Immature natural killer cell (primary cell): ENCODE data around the gene EPHB2. TPM values are rescaled to one million over a fixed set of nuclear protein-coding genes. Genes with fewer than 3 reads are reported as not detected.
"Not testable (repeated sequence)": the region's sequence is repeated elsewhere in the genome, so short reads cannot be mapped to it uniquely, and the experiment has no call there.

Experiments used
- DNase-seq, 3 donors: peaks; one replicate each; pipeline ENCODE4 v3.0.0; 2022; ENCODE audit warnings: mixed read lengths in 1 of 3
- H3K27ac Mint-ChIP-seq, 6 donors: one replicate each; pipeline ENCODE4 v1.8.0; 2020; ENCODE audit warnings: mixed read lengths in 6 of 6, mild to moderate bottlenecking in 5 of 6, inconsistent platforms in 4 of 6, moderate library complexity in 3 of 6
- H3K27me3 Mint-ChIP-seq, 3 donors: one replicate each; pipeline ENCODE4 v1.8.0; 2020 to 2021; ENCODE audit warnings: low read depth in 3 of 3, mild to moderate bottlenecking in 3 of 3, mixed read lengths in 3 of 3, moderate library complexity in 3 of 3, inconsistent platforms in 1 of 3
- H3K36me3 Mint-ChIP-seq, 3 donors: one replicate each; pipeline ENCODE4 v1.8.0; 2020; ENCODE audit warnings: mixed read lengths in 3 of 3, inconsistent platforms in 2 of 3, mild to moderate bottlenecking in 2 of 3
- H3K4me1 Mint-ChIP-seq, 2 donors: one replicate each; pipeline ENCODE4 v1.8.0; 2020; ENCODE audit warnings: inconsistent platforms in 2 of 2, mild to moderate bottlenecking in 2 of 2, mixed read lengths in 2 of 2, moderate library complexity in 1 of 2
- H3K4me3 Mint-ChIP-seq, 5 donors: one replicate each; pipeline ENCODE4 v1.8.0; 2020; ENCODE audit warnings: mild to moderate bottlenecking in 5 of 5, mixed read lengths in 5 of 5, inconsistent platforms in 3 of 5, moderate library complexity in 3 of 5
- H3K9me3 Mint-ChIP-seq, 6 donors: one replicate each; pipeline ENCODE4 v1.8.0; 2020; ENCODE audit warnings: mild to moderate bottlenecking in 6 of 6, mixed read lengths in 6 of 6, inconsistent platforms in 4 of 6, moderate library complexity in 3 of 6
- polyA plus RNA-seq, 3 donors: library from polyadenylated mRNA; unstranded; fragments of 300-500 nt; fragmentation: Illumina TruSeq; gene quantifications; one replicate each; pipeline ENCODE4 v1.2.3, GENCODE V29; 2021

The EPHB2 gene
- polyA plus RNA-seq, 3 donors from 2014 or later = not detected

GRCh38 chr1:22702296-22703085 lies 8.1 kb upstream of the EPHB2 start:
- no peaks in the 10 kb centered on the region for H3K4me1 Mint-ChIP-seq
- no peak overlapping the region for H3K4me3 Mint-ChIP-seq
- peaks cover 1 to 10% (median 6%) of the 10 kb centered on the region in 3 donors for H3K27me3 Mint-ChIP-seq

GRCh38 chr1:22704440-22705067 lies 6.1 kb upstream of the EPHB2 start:
- H3K27ac Mint-ChIP-seq = no peak overlapping the region
- H3K4me1 Mint-ChIP-seq = no peaks in the 10 kb centered on the region
- H3K4me3 Mint-ChIP-seq = no peak overlapping the region
- H3K9me3 Mint-ChIP-seq = no peaks in the 10 kb centered on the region
- H3K27me3 Mint-ChIP-seq = peaks cover 6 to 15% (median 8%) of the 10 kb centered on the region in 3 donors
- no peaks in the 10 kb centered on the region for H3K36me3 Mint-ChIP-seq
- peak; percentile 52 to 59 (median 54) for DNase-seq

More at GRCh38 chr1:22702296-22703085, 8.1 kb upstream of the EPHB2 start:
- no peaks in the 10 kb centered on the region for H3K9me3 Mint-ChIP-seq
- H3K27ac Mint-ChIP-seq = no peak overlapping the region
- no peaks in the 10 kb centered on the region for H3K36me3 Mint-ChIP-seq
- DNase-seq = no peak

- H3K36me3 Mint-ChIP-seq = no peaks in the 10 kb centered on the region
- H3K27ac Mint-ChIP-seq = no peak overlapping the region
- H3K4me1 Mint-ChIP-seq = peaks cover 0 to 2% of the 10 kb centered on the region in 2 donors
- no peak overlapping the region for H3K4me3 Mint-ChIP-seq
- peaks cover 8 to 18% (median 9%) of the 10 kb centered on the region in 3 donors for H3K27me3 Mint-ChIP-seq
- no peak for DNase-seq
- H3K9me3 Mint-ChIP-seq = no peaks in the 10 kb centered on the region
Observed at GRCh38 chr1:22705586-22705985, 5.1 kb upstream of the EPHB2 start.

- not testable (repeated sequence) for H3K36me3 Mint-ChIP-seq, H3K4me3 Mint-ChIP-seq, DNase-seq, H3K27ac Mint-ChIP-seq, H3K9me3 Mint-ChIP-seq, H3K4me1 Mint-ChIP-seq
- peaks cover 8 to 18% (median 9%) of the 10 kb centered on the region in 3 donors for H3K27me3 Mint-ChIP-seq
Observed at GRCh38 chr1:22706100-22706499, 4.5 kb upstream of the EPHB2 start.

GRCh38 chr1:22708777-22709176 lies 1.9 kb upstream of the EPHB2 start:
- H3K9me3 Mint-ChIP-seq = no peaks in the 10 kb centered on the region
- no peaks in the 10 kb centered on the region for H3K36me3 Mint-ChIP-seq
- peaks cover 13 to 21% (median 13%) of the 10 kb centered on the region in 3 donors for H3K27me3 Mint-ChIP-seq
- H3K27ac Mint-ChIP-seq = peak overlapping the region in 1 of 6 donors; percentile 72
- peak overlapping the region in 2 of 5 donors; percentile 12 to 54 for H3K4me3 Mint-ChIP-seq
- H3K4me1 Mint-ChIP-seq = peaks cover 0 to 7% of the 10 kb centered on the region in 2 donors
- no peak for DNase-seq

- Mint-ChIP-seq H3K9me3 (no peaks in the 10 kb centered on the region), H3K36me3 (no peaks in the 10 kb centered on the region), H3K4me3 (peak overlapping the region in 2 of 5 donors; percentile 54 to 72), H3K27me3 (peaks cover 13 to 25% (median 14%) of the 10 kb centered on the region in 3 donors), H3K4me1 (peaks cover 0 to 7% of the 10 kb centered on the region in 2 donors), H3K27ac (no peak overlapping the region)
- DNase-seq = no peak
Observed at GRCh38 chr1:22709227-22709626, 1.4 kb upstream of the EPHB2 start.

GRCh38 chr1:22709891-22710700 lies 543 bp upstream of the EPHB2 start:
- Mint-ChIP-seq H3K4me3 (peak overlapping the region; percentile 57 to 72 (median 66)), H3K9me3 (no peaks in the 10 kb centered on the region), H3K4me1 (peaks cover 0 to 7% of the 10 kb centered on the region in 2 donors), H3K36me3 (no peaks in the 10 kb centered on the region), H3K27ac (no peak overlapping the region), H3K27me3 (peaks cover 13 to 27% (median 17%) of the 10 kb centered on the region in 3 donors)
- no peak for DNase-seq

- no peak for DNase-seq
- Mint-ChIP-seq H3K9me3 (no peaks in the 10 kb centered on the region), H3K27ac (no peak overlapping the region), H3K4me3 (no peak overlapping the region), H3K36me3 (no peaks in the 10 kb centered on the region), H3K4me1 (peaks cover 0 to 7% of the 10 kb centered on the region in 2 donors), H3K27me3 (peaks cover 13 to 30% (median 17%) of the 10 kb centered on the region in 3 donors)
Observed at GRCh38 chr1:22711071-22711470, 432 bp downstream of the EPHB2 start.

- H3K27me3 Mint-ChIP-seq = peaks cover 9 to 28% (median 17%) of the 10 kb centered on the region in 3 donors
- H3K4me1 Mint-ChIP-seq = peaks cover 0 to 7% of the 10 kb centered on the region in 2 donors
- no peak overlapping the region for H3K27ac Mint-ChIP-seq
- H3K4me3 Mint-ChIP-seq = peak overlapping the region; percentile 6 to 56 (median 52)
- H3K36me3 Mint-ChIP-seq = no peaks in the 10 kb centered on the region
- no peaks in the 10 kb centered on the region for H3K9me3 Mint-ChIP-seq
- DNase-seq = no peak
Observed at GRCh38 chr1:22711591-22712501, 1.2 kb downstream of the EPHB2 start.

- no peaks in the 10 kb centered on the region for H3K9me3 Mint-ChIP-seq
- H3K4me3 Mint-ChIP-seq = peak overlapping the region in 3 of 5 donors; percentile 33 to 56 (median 49)
- peaks cover 0 to 7% of the 10 kb centered on the region in 2 donors for H3K4me1 Mint-ChIP-seq
- H3K36me3 Mint-ChIP-seq = no peaks in the 10 kb centered on the region
- H3K27me3 Mint-ChIP-seq = peaks cover 7 to 24% (median 15%) of the 10 kb centered on the region in 3 donors
- no peak for DNase-seq
- H3K27ac Mint-ChIP-seq = no peak overlapping the region
Observed at GRCh38 chr1:22712502-22713271, 2.0 kb downstream of the EPHB2 start.

- Mint-ChIP-seq H3K4me3 (no peak overlapping the region), H3K27ac (no peak overlapping the region), H3K36me3 (no peaks in the 10 kb centered on the region), H3K4me1 (peaks cover 0 to 7% of the 10 kb centered on the region in 2 donors), H3K27me3 (peaks cover 5 to 20% (median 11%) of the 10 kb centered on the region in 3 donors), H3K9me3 (no peaks in the 10 kb centered on the region)
- DNase-seq = no peak
Observed at GRCh38 chr1:22714455-22714854, 3.8 kb downstream of the EPHB2 start.

- DNase-seq = no peak
- H3K9me3 Mint-ChIP-seq = no peaks in the 10 kb centered on the region
- no peaks in the 10 kb centered on the region for H3K4me1 Mint-ChIP-seq
- peaks cover 0 to 16% (median 7%) of the 10 kb centered on the region in 3 donors for H3K27me3 Mint-ChIP-seq
- H3K27ac Mint-ChIP-seq = no peak overlapping the region
- H3K4me3 Mint-ChIP-seq = no peak overlapping the region
- no peaks in the 10 kb centered on the region for H3K36me3 Mint-ChIP-seq
Observed at GRCh38 chr1:22717037-22717760, 6.6 kb downstream of the EPHB2 start.
